ENCODE data around the gene MROH9.

DNA sequence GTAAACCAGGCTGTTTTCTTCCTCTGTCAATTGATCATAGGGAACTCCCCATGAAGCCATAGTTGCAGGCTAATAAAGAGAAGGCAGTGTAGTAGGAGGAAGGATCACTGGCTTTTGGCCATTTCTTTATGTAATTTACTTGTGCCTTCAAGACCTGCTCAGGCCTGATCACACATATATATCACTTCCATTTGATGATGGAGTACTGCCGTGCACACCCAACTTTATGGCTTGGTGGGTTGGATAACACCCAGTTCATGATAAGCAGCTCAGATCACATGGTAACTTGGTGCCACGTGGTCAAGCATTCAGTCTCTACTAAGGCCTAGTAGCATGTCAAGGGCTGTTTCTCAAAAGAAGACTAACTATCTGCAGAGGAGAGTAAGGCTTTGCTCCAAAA lies 4.1 kb downstream of the MROH9 start:
- TF ChIP-seq EZH2 (IDR thresholded peaks at IDR 0.05) (no peak), POLR2AphosphoS5 (IDR thresholded peaks at IDR 0.05; ENCODE audit: borderline replicate concordance, low read depth, low read length) (no peak), FOXP2 (optimal IDR thresholded peaks at IDR 0.05; ENCODE audit: control extremely low read depth, extremely low read length, insufficient read depth) (no peak)

Data from SK-N-MC (cell line).